Measurements from ENCODE around the gene EEIG1.

DNA sequence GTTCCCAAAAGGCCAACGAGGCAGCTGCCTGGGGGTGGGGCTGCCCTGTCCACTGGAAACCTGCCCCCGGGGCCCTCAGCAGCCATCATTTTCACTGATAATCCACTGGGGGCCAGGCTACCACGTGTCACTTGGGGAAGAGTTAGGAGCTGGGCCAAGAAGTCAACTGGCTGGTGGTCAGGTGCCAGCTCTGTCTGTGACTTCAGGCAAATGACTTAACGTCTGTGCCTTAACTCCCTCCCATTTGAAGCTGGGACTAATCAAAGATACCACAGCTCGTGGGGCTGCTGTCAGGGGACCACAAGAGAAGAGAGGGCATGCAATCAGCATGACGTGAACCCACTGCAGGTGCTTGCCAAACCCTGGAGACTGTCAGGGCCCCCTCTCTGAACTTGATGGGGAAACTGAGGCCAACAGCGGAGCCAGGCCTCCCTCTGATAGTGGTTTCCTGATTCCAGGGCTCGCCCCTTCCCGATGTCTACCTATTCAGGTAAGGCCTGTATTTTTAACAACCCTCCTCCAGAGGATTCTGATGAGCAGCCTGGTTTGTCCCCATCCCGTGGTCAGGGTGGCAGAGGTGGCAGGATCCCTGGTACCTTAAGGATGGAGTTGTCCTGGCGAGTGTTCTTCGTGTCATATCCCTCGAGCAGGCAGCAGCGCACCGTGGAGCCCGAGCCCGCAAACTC lies 30.8 kb downstream of the EEIG1 start:
- TF ChIP-seq EZH2 (IDR thresholded peaks at IDR 0.05; ENCODE audit: borderline replicate concordance, control insufficient read depth, low read depth, low read length) (no peak), POLR2A (IDR thresholded peaks at IDR 0.05; ENCODE audit: low read depth, low read length) (no peak), FOXK2 (IDR thresholded peaks at IDR 0.05) (no peak), POLR2AphosphoS2 (IDR thresholded peaks at IDR 0.05; ENCODE audit: low read depth, low read length) (no peak), CREM (IDR thresholded peaks at IDR 0.05; ENCODE audit: low read depth) (no peak), POLR2AphosphoS5 (IDR thresholded peaks at IDR 0.05; ENCODE audit: low read length) (no peak), RAD51 (IDR thresholded peaks at IDR 0.05) (no peak), MEF2B (IDR thresholded peaks at IDR 0.05; ENCODE audit: partially characterized antibody, poor library complexity, severe bottlenecking) (no peak), ESRRA (IDR thresholded peaks at IDR 0.05; ENCODE audit: low read length) (no peak), SUPT20H (IDR thresholded peaks at IDR 0.05; ENCODE audit: borderline replicate concordance, control insufficient read depth, low read depth, low read length) (no peak), ATF7 (IDR thresholded peaks at IDR 0.05; ENCODE audit: low read depth) (no peak), NFYB (IDR thresholded peaks at IDR 0.05; ENCODE audit: insufficient read depth, low read depth, low read length) (no peak)
- TF ChIP-seq, protein P1, sequence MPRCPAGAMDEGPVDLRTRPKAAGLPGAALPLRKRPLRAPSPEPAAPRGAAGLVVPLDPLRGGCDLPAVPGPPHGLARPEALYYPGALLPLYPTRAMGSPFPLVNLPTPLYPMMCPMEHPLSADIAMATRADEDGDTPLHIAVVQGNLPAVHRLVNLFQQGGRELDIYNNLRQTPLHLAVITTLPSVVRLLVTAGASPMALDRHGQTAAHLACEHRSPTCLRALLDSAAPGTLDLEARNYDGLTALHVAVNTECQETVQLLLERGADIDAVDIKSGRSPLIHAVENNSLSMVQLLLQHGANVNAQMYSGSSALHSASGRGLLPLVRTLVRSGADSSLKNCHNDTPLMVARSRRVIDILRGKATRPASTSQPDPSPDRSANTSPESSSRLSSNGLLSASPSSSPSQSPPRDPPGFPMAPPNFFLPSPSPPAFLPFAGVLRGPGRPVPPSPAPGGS (IDR thresholded peaks at IDR 0.05; ENCODE audit: borderline replicate concordance, insufficient read depth, low read depth, low read length, poor library complexity, severe bottlenecking) = no peak
- TF ChIP-seq, protein P2, sequence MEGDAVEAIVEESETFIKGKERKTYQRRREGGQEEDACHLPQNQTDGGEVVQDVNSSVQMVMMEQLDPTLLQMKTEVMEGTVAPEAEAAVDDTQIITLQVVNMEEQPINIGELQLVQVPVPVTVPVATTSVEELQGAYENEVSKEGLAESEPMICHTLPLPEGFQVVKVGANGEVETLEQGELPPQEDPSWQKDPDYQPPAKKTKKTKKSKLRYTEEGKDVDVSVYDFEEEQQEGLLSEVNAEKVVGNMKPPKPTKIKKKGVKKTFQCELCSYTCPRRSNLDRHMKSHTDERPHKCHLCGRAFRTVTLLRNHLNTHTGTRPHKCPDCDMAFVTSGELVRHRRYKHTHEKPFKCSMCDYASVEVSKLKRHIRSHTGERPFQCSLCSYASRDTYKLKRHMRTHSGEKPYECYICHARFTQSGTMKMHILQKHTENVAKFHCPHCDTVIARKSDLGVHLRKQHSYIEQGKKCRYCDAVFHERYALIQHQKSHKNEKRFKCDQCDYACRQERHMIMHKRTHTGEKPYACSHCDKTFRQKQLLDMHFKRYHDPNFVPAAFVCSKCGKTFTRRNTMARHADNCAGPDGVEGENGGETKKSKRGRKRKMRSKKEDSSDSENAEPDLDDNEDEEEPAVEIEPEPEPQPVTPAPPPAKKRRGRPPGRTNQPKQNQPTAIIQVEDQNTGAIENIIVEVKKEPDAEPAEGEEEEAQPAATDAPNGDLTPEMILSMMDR (IDR thresholded peaks at IDR 0.05 in 2 of 3, conservative IDR thresholded peaks at IDR 0.05 in 1 of 3; ENCODE audit: control insufficient read depth in 2 of 3, extremely low read depth in 1 of 3, insufficient read depth in 1 of 3, low read depth in 3 of 3, low read length in 3 of 3) = no peak
